CD1c-positive myeloid dendritic cell (primary cell): Measurements from ENCODE around the gene ZMYND11.

ENCODE experiments used
- DNase-seq: peaks from one replicate; pipeline ENCODE4 v3.0.0-alpha.2; 2016; ENCODE audit errors: extremely low spot score

ZMYND11 gene

DNA sequence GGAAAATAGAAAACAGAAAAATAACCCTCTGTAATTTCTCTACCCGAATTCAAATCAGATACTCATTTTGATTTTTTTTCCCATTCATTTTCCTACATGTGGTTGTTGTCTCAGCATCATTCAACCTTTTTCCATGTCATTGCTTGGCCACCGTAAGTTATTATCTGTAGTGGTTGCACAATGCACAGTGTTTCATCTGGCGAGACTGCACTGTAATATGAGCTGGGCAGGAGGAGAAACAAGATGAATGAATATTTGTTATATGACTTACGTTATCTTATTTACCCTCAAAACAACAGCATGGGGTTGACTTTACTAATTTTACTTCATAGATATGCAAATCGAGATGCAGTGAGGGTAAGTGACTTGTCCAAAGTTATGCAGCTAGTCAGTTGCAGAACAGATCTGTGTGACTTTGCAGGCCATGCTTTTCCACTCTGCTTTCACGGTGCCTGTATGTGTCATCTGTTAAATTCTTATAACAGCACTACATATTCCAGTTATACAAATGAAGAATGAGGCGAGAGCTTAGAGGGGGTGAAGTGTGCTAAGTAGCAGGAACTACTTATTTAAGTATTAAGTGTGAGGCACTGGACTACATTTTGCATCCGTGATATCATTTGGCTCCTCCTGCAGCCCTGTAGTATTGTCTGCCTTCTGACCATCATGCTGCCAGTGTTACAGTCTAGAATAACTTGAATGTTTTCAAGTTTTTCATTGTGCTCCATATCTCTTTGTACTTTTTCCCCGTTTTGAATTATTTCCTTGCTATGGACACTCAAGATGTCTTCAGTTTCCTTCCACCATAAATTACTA, 56.7 kb downstream of the ZMYND11 start:
- DNase-seq: no peak

DNA sequence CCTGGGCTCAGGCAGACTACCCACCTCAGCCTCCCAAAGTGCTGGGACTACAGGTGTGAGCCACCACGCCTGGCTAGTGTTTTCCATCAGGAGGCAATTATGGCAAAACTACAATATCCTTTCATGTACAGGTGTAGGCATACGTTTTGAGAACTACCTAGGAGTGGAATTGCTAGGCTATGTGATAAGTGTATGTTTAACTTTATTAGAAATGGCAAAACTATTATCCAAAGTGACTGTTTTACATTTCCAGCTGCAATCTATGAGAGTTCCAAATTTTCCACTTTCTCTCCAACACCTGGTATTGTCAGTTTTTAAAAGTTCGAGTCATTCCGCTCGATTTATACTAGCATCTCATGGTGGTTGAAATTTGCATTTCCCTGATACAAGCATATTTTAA, 59.0 kb downstream of the ZMYND11 start:
- no peak for DNase-seq

DNA sequence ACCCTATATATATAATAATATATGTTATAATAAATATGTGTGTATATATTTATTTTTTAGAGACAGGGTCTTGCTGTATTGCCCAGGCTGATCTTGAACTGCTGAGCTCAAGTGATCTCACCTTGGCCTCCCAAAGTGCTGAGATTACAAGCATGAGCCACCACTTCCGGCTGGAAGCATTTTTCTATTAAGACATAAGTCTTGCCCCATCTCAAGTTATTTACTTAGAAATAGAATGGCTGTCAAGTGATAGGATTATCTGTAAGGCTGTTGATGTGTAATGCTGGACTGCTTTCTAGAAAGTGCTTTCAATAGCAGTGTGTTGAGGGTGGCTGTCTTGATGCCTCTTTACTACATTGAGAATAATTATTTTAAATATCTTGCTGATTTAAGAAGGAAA, 65.2 kb downstream of the ZMYND11 start:
- no peak for DNase-seq

DNA sequence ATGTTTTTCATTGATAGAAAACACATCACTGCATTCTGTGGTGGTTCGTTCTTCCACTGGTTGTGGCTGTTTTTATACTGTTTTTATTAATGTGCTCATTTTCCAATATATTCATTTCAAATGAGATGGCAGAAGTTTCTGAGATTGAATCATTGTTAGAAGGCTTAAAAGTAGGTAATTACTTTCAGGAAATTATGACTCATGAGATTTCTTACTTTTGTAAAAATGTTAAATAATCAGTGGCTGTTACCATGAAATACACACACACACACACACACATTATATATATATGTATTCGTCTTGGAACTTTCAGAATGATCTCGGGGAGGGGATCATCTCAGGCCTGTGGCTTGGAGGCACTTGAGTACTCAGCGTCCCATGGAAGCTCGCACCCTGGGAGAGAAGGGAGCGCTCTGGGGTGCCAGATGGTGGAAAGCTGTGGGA, 66.1 kb downstream of the ZMYND11 start:
- no peak for DNase-seq

DNA sequence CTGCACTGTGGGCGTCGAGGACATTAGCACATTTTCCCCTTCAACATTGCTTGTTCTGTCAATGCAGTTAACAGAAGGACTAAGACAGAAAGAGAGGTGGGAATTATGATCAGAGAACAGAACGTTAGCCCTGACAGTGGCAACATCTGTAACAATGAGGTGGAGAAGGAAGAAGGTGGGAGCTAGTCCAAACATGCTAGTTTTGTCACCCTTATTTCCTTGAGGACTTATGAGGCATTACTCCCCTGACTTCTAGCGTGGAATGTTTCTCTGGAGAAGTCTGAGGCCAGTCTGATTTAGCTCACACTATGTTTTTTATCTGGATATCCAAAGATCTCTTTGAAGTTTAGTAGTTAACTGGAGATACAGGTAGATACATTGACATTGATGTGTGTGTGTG, 73.4 kb downstream of the ZMYND11 start:
- DNase-seq: no peak

DNA sequence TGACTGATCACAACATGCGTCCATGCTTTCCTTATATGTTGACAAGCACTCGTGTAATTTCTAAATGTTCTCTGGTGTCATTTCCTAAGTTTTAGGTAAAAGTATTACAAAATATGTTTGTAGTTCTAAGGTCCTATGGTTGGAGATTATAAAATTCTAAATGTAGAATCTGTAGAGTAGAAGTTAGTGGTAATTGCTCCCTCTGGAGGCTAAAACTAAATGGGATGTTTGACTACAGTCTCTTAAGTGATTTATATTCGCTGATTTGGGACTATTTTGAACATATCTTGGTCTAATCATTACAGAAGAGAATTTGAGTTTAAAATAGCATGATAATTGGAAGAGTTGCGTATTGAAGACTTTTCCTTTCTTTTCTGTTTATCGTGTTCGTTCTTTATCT, 74.1 kb downstream of the ZMYND11 start:
- DNase-seq: no peak

DNA sequence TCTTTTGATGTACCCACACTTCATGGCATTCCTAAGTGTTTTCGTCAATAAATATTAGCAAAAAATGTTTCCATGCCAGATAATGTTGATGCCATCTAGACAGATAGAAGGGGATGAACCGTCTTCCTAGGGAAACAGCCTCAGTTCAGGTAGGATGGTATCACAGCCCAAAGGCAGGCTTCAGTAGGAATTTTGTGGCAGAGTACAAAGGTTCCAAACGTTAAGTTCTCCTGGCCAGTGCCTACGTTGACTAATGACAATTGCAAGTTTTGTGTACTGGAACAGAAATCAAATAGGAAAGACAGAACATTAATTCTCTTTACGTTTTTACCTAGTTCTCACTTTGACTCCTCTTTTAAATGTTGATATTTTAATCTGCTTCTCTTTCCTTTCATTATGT, 75.0 kb downstream of the ZMYND11 start:
- no peak for DNase-seq

DNA sequence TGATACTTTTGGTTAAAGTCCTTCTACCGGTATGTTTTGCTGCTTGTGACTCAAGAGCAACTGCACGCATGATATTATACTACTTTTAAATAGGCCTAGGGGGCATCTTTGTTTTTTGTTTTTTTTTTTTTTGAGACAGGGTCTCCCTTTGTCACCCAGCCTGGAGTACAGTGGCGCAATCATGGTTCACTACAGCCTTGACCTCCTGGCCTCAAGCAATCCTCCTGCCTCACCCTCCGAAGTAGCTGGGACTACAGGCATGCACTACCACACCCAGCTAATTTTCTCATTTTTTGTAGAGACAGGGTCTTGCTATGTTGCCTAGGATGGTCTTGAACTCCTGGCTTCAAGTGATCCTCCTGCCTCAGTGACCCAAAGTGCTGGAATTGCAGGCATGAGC, 80.2 kb downstream of the ZMYND11 start:
- no peak for DNase-seq

DNA sequence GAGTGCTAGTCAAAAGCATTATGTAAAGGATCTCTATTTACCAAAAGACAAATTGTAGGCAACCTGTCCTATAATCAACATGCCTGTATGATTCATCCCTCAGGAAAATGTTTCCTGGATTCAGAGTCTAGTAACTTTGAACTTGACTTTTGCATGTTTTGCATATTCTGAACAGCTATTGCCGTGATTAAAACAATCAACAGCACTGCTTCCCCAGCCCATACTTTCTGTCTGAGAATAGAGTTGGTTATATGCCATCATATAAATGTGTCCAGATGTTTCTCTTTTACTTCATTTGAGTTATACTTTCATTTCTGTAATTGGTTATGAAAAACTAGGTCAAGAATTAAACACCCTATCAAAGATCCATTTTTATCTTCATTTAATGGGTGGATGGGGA, 83.5 kb downstream of the ZMYND11 start:
- DNase-seq: no peak

DNA sequence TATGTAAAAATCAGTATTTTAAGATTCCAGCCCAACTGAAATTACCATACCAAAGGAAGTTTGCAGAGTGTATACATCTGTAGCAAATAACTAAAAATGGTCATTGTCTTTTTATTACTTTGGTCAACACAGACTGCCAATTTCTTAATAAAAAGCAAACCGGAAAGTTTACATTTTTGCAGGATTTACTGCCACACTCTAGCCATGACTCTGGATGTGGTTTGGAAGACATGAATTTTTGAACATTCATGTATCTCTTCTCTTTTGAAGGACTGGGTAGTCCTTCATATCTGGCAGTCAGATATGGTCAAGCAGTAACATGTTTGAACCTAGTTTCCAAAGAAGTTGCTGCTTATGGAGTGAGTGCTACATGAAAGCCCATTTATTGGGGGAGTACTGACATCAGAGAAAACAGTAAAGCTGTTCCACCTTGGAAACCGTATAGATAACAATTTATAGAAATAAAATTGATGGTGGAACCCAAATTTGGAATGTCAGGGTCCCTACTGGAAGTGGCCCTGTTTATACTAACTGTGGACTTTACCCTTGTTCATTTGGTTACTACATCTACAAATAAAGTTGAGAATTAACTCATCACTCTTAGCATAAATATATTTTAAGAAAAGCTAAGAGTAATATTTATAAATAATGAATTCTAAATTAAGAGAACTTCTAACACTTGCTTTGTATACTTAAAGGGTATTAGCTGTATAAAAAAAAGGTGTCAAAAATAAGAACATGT, 84.6 kb downstream of the ZMYND11 start:
- no peak for DNase-seq

DNA sequence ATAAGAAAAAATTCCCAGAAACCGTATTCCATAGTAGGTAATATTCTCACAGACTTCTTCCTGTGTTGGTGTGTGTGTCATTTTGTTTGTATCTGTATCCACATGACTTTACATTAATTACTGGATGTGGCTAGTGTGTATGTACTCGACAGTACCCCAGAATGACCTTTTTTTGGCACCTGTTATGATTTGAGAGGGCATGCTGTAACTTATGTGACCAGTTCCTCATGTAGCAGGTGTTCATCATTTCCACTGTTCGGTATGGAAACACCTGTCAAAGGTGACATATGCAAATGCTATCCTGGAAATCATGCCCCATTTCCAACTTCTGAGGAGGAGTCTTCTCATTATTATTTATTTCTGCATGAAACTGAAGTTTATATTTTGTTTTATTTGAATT, 89.3 kb downstream of the ZMYND11 start:
- no peak for DNase-seq

DNA sequence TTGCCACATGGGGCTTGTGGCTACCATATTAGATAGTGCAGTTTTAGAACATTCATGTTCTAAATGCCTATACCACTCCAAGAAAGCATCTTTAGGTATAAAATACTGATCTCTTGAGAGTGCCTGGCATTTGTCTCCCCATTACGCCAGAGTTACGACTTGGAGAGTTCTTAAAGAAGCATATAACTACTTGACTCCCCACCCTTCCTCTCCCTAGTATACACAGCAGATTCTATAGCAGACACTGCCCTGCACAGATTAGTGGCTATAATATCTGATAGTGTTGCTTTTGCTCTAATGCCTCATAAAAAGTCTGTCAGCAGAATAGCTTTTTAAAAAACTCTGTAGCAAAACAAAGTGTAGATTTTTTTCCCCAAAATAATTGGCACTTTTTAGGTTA, 90.8 kb downstream of the ZMYND11 start:
- no peak for DNase-seq

DNA sequence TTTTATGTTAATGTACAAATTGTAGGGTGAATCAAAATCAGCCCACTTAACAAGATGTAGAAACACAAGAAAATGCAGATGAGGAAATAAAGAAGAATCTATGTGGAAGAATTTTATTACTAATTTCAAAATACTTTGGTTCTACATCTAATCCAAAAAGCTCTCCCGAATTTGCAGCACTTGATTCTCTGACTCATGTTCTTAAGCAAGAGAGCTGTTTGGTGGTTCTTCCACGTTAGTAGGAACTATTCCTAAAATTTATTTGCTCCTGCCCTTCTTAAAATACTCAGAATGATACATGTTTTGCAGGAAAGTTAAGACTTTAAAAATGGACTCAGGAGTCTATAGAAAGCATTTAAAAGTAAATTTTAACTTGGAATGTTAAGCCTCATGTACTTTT, 91.8 kb downstream of the ZMYND11 start:
- no peak for DNase-seq

DNA sequence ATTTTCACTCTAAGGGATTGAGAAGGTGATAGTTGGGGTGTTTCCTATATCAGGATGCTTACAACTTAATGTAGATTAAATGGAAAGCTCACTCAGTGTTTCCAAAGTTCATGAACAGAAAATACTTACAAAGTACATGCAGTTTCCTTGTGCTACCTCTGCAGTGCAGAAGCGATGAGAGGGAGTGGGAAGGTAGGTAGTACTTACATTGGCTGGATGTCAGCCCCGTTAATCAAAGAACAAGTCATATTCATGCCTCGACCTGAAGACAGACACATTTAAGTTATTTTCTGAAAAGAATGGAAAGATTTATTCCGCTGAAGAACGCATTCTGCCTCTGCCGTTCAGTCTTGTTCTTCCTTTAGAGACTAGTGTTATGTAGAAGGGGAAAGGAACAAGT, 93.1 kb downstream of the ZMYND11 start:
- DNase-seq: no peak

DNA sequence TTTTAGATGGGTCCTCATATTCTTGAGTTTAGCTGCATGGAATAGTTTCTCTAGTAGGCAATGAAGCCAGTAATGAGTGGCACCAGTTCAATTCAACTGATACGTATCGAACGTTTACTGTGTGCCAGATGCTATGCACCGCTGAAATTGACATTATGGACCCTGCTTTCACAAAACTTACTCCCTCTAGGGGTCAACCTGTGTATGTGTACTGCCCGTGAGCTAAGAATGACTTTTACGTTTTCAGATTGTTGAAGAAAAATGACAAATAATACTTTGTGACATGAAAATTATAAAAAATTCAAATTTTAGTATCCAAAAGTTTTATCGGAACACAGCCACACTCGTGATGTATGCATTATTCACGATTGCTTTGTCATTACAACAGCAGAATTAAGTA, 95.5 kb downstream of the ZMYND11 start:
- DNase-seq: no peak

DNA sequence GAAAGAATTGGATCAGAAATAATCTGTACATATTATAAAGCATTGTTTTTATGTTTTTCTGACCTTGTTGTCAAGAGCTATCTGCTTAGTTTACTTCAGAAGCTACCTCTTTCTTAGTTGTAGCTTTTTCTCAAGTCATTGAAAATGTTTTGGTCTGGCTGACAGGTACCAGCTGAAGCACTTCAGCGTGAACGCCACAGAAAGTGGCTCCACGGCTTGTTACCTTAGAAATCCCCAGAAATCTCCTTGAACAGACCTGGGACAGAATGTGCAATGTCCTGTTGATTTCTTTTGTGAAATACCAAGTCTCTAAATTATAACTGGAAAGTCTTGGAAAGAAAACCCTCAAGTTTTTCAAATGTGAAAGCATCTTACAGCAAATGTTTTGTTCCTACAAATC, 96.8 kb downstream of the ZMYND11 start:
- DNase-seq: no peak

DNA sequence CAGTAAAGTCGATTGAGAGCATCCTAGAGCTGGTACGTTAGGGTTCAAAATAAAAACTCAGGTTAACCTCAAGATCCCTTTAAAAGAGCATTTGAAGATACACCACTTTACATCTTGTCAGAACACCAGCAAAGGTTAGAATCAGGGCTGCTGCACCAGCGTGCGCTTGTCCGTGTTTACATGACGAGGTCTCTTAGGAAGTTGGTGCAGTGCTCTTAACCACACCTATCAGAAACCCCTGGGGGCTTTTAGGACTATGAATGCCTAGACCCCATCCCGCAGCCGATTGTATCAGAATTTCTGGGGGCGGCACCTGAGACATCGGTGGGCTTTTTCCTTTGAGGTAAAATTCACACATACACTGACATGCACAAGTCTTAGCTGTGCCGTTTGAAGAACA, 97.6 kb downstream of the ZMYND11 start:
- no peak for DNase-seq

DNA sequence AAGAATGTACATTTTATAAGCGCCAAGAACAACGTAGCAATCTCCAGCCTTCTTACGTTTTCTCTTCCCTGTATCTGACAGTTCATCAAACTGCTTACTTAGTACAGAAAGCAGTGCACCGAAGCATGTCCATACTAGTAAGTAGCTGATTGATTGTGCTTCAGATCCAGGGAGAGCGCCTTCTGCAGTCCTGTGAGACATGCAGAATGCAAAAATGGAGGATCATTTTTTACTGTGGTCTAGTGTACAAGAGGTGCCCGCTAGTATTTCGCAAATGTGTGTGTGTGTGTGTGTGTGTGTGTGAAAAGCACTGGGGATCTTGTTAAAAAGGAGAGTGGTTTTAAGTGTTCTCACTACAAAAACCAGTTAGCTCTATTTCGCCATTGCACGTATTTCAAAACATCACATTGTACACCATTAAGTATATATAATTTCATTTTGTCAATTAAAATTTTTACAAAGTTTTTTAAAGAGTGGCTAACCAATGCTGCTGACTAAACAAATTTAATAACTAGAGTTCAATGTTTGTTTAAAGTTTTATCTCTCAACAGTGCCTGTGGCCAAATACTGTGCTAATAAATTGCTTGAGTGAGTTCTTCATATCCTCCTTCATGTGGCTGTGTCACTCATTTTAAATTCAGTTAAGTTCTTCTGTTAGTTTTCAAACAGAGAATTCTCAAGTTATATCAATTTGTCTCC, 99.6 kb downstream of the ZMYND11 start:
- DNase-seq: no peak

DNA sequence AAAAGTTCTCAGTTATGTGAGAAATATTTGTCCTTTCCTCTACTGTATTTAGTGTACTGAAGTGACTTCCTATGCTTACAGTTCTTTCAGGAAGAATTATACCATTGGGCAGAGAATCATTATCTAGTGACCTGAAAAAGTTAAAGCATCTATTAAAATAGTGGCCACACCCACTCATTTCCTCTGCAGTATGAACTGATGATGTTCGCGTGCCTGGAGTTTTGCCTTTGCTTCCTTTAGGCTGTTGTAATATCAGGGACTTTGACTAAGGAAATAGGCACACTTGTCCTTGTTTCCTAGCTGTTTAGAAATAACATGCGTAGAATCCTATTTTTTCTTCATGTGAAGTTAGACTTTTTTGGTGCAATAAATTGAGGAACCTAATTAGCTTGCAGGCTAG, 100.7 kb downstream of the ZMYND11 start:
- DNase-seq: no peak

DNA sequence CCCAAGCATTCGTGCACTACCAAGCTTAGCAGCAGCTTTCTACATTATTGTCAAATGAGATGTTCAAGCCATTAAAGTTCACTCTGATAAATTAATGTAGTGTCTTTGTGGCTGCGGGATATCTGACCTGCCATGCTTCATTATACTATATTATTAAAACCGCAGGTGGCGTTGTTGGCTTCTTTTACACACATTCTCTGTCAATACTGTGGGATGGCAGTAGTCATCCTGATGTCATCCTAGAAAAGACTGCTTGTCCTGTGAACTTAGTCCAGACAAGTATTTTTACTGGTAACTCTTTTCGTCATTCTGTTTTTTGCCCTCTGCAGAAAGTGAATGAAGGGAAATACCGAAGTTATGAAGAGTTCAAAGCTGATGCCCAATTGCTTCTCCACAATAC, 103.9 kb downstream of the ZMYND11 start:
- DNase-seq: no peak

DNA sequence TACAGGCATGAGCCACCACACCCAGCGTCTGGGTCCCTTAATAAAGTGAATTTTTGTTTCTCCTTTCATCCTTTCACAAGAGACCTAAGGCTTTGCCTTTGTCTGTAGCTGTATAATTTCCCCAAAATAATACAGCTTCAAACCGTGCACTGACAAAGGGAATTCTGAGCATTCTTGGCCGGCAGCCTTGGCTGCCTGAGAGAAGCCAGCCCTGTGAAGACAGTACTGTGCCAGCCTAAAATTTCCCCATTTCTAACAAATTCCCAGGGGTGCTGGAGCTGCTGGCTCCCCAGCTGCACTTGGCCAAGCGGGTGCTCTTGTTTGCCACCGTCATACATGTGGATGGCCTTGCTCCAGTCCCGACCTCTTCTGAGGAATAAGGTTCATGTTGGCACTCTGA, 106.2 kb downstream of the ZMYND11 start:
- no peak for DNase-seq

DNA sequence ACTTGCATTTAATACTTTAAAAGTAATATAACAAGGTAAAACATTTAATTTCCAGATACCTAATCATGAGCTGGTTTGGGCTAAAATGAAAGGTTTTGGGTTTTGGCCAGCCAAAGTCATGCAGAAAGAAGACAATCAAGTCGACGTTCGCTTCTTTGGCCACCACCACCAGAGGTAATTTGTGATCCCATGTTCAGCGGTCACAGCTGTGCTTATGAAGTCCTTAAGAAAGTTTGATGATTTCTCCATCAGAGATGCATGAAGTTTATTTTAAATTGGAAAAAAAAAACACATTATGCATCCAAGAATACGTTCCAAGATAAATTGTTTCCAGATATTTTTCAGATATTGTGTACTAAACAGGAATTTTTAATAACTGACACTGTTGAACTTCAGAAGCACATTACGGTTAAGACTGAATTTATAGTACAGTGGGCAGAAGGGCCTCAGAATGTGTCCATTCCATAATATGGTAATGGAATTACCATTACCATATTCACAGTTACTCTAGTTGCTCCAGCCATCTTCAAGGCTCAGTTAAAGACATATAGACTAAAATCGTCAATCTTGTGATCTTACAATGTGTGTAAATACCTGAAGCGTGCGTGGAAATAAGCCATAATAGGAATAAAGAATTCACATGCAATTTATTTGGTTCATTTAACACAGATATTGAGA, 106.8 kb downstream of the ZMYND11 start:
- DNase-seq: no peak
